ENCODE results near the gene RASA1.
A peak's percentile ranks its signal among the peaks of the same experiment; 100 is the strongest.

RASA1 gene

DNA sequence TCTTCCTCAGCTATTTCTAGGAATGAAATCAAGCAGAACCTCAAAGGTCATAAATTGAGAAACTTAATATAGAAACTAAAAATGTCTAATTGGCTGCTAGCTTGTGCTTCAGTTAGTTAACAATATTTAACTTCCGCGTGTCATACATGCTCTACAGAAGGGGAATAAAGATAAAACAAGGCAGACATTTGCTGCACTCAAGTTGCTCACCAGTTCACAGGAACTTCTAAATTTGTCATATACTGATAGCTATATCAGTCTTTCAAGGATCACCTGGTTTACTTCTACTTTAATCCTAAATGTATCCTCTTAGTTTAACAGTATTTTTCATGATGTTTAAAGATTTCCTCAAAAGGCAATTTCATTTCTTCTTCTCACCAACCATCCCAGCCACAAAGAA lies 136.7 kb downstream of the RASA1 start:
- no peak for DNase-seq

- DNase-seq: no peak
These were observed 137.9 kb downstream of the RASA1 start for GRCh38 chr5:87405472-87406155.

GRCh38 chr5:87408204-87408603 lies 140.5 kb downstream of the RASA1 start:
- DNase-seq: no peak

DNA sequence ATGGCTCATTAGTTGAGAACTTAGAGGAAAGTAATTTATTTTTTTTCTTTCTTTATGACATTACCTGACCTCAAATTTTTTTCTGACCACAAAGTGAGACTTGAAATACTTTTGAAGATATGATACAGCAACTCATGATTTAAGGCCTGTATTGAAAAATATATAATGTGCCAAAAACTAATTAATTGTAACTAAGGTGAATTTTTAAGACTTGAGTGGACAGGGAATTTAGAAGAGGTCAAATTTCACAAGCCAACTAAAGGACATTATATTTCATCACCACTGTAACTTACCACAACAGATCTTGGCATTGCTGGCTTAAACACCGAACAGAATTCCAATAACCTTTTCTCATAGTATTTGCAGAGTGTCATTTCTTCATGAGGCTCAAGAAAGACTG lies 143.2 kb downstream of the RASA1 start:
- no peak for DNase-seq

- DNase-seq: no peak
These were observed 143.9 kb downstream of the RASA1 start for GRCh38 chr5:87411586-87411972.

- peak in 10 of 14 donors; percentile 44 to 77 (median 63) for DNase-seq
These were observed 144.4 kb downstream of the RASA1 start for GRCh38 chr5:87411973-87412629.

DNA sequence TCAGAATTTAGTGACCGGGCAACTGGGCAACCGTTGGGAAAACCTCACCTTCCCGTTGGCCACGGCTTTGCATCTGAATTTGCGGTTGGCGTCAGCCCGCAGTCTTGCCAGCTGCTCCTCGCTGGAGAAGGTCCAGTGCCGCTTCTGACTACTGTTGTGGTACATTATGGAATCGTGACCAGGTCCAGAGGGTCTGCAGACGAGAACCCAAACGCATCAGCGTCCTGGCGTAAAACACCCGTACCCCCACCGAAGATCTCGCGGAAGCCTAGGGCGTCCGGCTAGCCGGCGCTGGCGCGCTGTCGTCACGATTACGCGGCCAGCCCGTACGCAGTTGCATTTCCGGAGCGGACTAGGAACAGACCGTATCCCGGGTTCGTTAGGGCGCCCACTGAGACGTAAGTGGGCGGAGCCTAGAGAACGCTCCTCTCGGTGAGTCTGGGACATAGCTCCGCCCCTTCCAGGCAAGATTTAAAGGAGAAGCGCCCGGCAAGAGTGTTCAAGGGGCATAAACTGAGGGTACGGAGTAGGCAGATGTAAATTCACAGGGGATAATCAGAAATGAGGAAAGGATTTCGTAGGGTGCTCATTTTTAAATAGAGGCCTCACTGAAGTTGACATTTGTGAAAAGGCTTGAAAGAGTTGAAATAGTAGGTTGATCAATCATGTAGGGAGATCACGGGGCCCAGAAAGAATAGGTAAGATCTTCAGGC lies 145.1 kb downstream of the RASA1 start, which contains the start of gene CCNH:
TSS of gene CCNH (minus strand) at position 301 of the 713 bp plus-strand sequence. CDS start at position 165, 136 bp downstream.
- DNase-seq: peak; percentile 68 to 99 (median 92)

DNA sequence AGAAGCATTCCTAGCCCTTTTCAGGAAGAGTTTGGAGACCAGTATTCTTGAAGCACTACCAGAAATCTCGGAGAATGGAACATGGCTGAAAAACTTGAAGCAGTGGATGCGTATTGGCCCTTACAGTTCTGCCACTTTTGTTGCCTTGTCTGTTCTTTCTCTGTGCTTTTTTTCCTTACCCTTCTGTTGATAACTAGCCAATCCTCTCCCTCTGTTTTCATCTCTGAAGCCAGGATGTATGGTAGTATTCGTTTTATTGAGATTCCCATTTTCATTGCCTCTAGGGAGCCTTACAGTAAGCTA lies 145.6 kb downstream of the RASA1 start:
- DNase-seq: no peak

DNA sequence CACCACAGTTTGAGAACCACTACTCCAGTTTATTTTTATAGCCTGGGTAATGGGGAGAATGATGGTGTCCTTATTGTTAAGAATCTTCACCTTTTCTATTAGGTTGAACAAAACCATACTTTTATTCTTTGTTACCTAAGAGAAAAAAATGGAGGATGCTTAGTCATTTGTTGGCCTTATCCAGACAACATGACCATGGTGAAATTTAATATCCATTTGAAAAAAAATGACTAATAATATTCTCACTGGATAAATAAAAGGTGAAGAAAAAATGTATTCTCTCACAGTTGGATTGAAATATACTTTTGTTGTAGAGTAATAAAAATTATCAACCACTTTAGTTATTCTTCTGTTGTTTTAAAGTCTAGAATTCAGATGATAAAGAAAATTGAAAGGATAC lies 150.8 kb downstream of the RASA1 start:
- DNase-seq: no peak

DNA sequence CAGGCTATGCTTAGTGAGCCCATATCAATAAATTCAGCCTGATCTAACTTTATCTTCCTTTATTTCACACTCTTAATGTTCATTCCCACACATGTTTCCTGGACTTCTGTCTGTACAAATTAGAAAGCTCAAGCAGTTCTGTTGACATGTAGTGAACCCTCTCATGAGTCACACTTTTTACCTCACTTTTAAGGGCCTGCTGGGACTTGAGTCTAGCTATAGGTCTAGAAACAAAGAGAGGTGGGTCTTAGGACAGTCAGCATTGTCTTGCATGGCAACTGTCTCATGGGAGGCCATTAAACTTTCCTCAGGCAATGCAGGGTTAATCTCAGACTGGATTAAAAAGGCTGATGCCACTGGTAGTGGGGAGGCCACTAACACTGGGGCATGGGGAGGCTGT lies 153.6 kb downstream of the RASA1 start:
- no peak for DNase-seq

GRCh38 chr5:87423755-87424154 lies 156.1 kb downstream of the RASA1 start:
- DNase-seq: no peak

DNA sequence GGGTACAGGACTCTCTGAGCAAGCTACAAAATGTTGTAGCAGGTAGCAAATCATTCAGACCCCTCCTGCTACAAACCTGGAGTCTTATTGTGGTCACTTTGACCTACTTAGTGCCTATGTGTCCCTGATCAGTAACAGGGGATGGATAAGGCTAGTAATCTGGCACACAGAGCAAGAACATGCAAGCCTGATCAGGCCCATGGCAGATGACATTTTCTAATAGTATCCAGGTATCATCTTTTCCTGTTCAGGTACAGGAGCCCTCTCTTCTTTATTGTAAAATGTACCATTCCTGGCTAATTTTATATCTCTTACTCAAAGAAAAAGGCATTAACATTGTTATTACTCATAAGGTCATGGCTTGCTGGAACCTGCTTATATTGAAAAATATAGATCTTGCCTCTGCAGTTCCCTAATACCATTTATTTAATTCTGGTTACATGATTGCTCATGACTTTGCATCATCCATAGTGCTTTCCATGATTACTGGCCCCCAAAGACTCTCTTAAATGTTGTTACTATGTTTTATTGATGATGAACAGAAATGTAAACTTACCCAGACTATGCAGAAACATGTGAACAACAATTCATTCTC lies 163.3 kb downstream of the RASA1 start:
- no peak for DNase-seq

GRCh38 chr5:87432460-87432859 lies 164.8 kb downstream of the RASA1 start:
- DNase-seq: no peak

DNA sequence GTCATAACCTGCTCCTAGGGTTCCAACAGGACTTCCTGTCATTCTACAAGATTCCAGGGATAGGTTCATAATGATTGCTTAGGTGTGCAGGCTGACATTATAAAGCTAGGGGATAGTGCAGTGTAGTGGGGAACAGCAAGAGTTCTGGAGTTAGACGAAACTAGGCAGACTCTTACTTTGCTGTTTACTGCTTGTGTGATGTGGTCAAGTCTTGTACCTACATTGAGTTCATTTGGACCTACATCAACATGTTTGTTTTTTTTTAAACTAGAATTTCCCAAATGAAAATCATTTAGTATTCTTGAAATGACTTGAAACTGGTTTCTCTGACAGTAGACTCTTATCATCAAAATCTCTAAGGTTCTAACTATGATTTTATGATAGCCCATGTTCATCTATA lies 166.3 kb downstream of the RASA1 start:
- DNase-seq: no peak

- no peak for DNase-seq
These were observed 166.8 kb downstream of the RASA1 start for GRCh38 chr5:87434461-87434860.

DNA sequence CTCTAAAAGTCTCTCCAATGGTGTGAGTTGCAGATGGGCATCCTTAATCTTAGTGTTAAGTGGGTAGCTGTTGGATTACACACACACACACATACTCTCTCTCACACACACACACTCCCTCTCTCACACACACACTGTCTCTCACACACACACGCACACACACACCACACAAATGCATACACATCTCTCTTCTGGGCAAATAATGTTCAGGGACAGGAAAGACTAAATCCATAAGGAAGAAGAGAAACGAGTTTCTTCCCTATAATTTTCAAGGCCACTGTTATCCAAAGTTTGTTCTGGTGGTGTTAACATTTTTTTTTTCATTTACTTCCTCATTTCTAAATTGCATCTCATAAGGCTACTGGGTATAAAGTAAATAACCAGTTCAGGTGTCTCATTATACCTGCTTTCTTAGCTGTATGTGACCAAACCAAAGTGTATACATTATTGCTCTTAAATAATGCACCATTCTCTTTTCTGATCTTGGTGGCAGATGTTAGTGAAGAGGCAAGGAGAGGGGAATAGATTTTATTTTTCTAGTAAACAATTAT lies 167.5 kb downstream of the RASA1 start:
- DNase-seq: no peak

- no peak for DNase-seq
These were observed 170.0 kb downstream of the RASA1 start for GRCh38 chr5:87437724-87438123.

DNA sequence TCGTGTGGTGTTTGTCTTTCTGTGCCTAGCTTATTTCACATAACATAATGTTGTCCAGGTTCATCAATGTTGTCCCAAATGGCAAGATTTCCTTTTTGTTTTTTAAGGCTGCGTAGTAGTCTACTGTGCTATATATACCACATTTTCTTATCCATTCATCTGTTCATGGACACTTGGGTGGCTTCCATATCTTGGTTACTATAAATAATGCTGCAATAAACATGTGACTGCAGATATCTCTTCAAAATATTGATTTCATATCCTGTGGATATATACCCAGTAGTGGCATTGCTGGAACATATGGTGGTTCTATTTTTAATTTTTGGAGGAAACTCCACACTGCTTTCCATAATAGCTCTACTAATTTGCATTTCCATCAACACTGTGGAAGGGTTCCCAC lies 170.5 kb downstream of the RASA1 start:
- DNase-seq: no peak
